ENCODE measurements around the gene KCNG4. TPM values are rescaled to one million over a fixed set of nuclear protein-coding genes. Genes with fewer than 3 reads are reported as not detected.

The KCNG4 gene
- total RNA-seq, 1 donor from 2014 or later: not detected

GRCh38 chr16:84174396-84174795 lies 65.4 kb downstream of the KCNG4 start:
- H3K4me3 ChIP-seq (ENCODE audit: low read depth, low read length): no peak overlapping the region
- no peak for DNase-seq (ENCODE audit: low read depth)
- TF ChIP-seq CTCF (IDR thresholded peaks at IDR 0.05; ENCODE audit: insufficient read depth, low read length, poor library complexity, severe bottlenecking): no peak
- no peaks in the 10 kb centered on the region for H3K36me3 ChIP-seq (ENCODE audit: control insufficient read depth, insufficient read depth, low read length)
- no peaks in the 10 kb centered on the region for H3K27me3 ChIP-seq (ENCODE audit: control insufficient read depth, insufficient read depth, low read length)

- DNase-seq (ENCODE audit: low read depth): no peak
- Histone ChIP-seq H3K36me3 (ENCODE audit: control insufficient read depth, insufficient read depth, low read length) (no peaks in the 10 kb centered on the region), H3K4me3 (ENCODE audit: low read depth, low read length) (no peak overlapping the region), H3K27me3 (ENCODE audit: control insufficient read depth, insufficient read depth, low read length) (peaks cover 5% of the 10 kb centered on the region)
- no peak for TF ChIP-seq CTCF (IDR thresholded peaks at IDR 0.05; ENCODE audit: insufficient read depth, low read length, poor library complexity, severe bottlenecking)
Measured at GRCh38 chr16:84169765-84170310, 70.0 kb downstream of the KCNG4 start.

Other genes starting within 250 kb of the KCNG4 start
- gene SLC38A8, start 197.2 kb downstream of the KCNG4 start, total RNA-seq: not detected in 2 replicates
- gene MBTPS1, start 123.1 kb downstream of the KCNG4 start, total RNA-seq: 70.9 and 86.5 TPM in 2 replicates
- gene HSDL1, start 94.8 kb downstream of the KCNG4 start, total RNA-seq: 35.8 and 37.9 TPM in 2 replicates
- not detected in 2 replicates for gene DNAAF1, start 94.7 kb downstream of the KCNG4 start, total RNA-seq
- 23.9 and 34.6 TPM in 2 replicates for gene TAF1C, start 53.0 kb downstream of the KCNG4 start, total RNA-seq
- not detected in 2 replicates for gene ADAD2, start 48.9 kb downstream of the KCNG4 start, total RNA-seq
- 0.29 TPM in 1 of 2 replicates, not detected in the other for gene WFDC1, start 54.9 kb upstream of the KCNG4 start, total RNA-seq
- gene ATP2C2, start 128.5 kb upstream of the KCNG4 start, total RNA-seq: 17.1 and 17.9 TPM in 2 replicates

Data from kidney epithelial cell (primary cell).